ENCODE results near the gene TRIM36.

- TF ChIP-seq, protein P1, sequence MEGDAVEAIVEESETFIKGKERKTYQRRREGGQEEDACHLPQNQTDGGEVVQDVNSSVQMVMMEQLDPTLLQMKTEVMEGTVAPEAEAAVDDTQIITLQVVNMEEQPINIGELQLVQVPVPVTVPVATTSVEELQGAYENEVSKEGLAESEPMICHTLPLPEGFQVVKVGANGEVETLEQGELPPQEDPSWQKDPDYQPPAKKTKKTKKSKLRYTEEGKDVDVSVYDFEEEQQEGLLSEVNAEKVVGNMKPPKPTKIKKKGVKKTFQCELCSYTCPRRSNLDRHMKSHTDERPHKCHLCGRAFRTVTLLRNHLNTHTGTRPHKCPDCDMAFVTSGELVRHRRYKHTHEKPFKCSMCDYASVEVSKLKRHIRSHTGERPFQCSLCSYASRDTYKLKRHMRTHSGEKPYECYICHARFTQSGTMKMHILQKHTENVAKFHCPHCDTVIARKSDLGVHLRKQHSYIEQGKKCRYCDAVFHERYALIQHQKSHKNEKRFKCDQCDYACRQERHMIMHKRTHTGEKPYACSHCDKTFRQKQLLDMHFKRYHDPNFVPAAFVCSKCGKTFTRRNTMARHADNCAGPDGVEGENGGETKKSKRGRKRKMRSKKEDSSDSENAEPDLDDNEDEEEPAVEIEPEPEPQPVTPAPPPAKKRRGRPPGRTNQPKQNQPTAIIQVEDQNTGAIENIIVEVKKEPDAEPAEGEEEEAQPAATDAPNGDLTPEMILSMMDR (optimal IDR thresholded peaks at IDR 0.05 in 1 of 3, IDR thresholded peaks at IDR 0.05 in 1 of 3, conservative IDR thresholded peaks at IDR 0.05 in 1 of 3; ENCODE audit: extremely low read depth in 1 of 3, insufficient read depth in 2 of 3, low read length in 3 of 3), result no peak
- TF ChIP-seq EZH2 (IDR thresholded peaks at IDR 0.05; ENCODE audit: low read length), result no peak
These were observed 15.1 kb upstream of the TRIM36 start for GRCh38 chr5:115184770-115185169.
